PC-3 (cell line): ENCODE data around the gene PIK3R5. TPM values are rescaled to one million over a fixed set of nuclear protein-coding genes. Genes with fewer than 3 reads are reported as not detected.

Experiments used
- total RNA-seq: library from RNA; depleted of rRNA; stranded (reverse); fragments of >200 nt; gene quantifications from 2 replicates; pipeline ENCODE4 v1.2.3, GENCODE V29; 2014; rRNA removed

PIK3R5 gene
- total RNA-seq, 1 experiment from 2014 or later = not detected

Other genes starting within 250 kb of the PIK3R5 start
- gene CCDC42, start 220.9 kb downstream of the PIK3R5 start, total RNA-seq = not detected in 2 replicates
- not detected in 2 replicates for gene SPDYE4, start 207.2 kb downstream of the PIK3R5 start, total RNA-seq
- gene MFSD6L, start 166.3 kb downstream of the PIK3R5 start, total RNA-seq = 0.07 TPM in 1 of 2 replicates, not detected in the other
- not detected in 2 replicates for gene PIK3R6, start 98.0 kb downstream of the PIK3R5 start, total RNA-seq
- gene NTN1, start 55.8 kb upstream of the PIK3R5 start, total RNA-seq = 0.12 and 0.22 TPM in 2 replicates